Activated B cell treated with CpG ODN at 0.5 μM for 24 hours (primary cell): Measurements from ENCODE around the gene ZNF18. TPM values are rescaled to one million over a fixed set of nuclear protein-coding genes. Genes with fewer than 3 reads are reported as not detected.

Experiments used
- ATAC-seq: fragments of 200-7000 bp; cut with Tn5 transposase; one replicate; pipeline ENCODE4 v1.10.0; 2021; ENCODE audit warnings: low read depth, mild to moderate bottlenecking, moderate library complexity
- CTCF ChIA-PET: fragments of 350-600 bp; sonication (Branson Sonifier 250); formaldehyde crosslinking; loops from one replicate; lab custom pipeline; 2021; ENCODE audit warnings: antibody characterized with exemption; lab: Charles Lee
- POLR2A ChIA-PET: fragments of 350-600 bp; sonication (Branson Sonifier 250); formaldehyde crosslinking; loops from one replicate; lab custom pipeline; 2021; ENCODE audit warnings: antibody characterized with exemption; lab: Charles Lee
- DNase-seq: peaks from one replicate; pipeline ENCODE4 v3.0.0; 2022
- H3K27ac Mint-ChIP-seq: one replicate; pipeline ENCODE4 v1.8.0; 2020; ENCODE audit warnings: mixed read lengths
- H3K27me3 Mint-ChIP-seq: one replicate; pipeline ENCODE4 v1.8.0; 2021; ENCODE audit warnings: mixed read lengths
- H3K36me3 Mint-ChIP-seq: one replicate; pipeline ENCODE4 v1.8.0; 2021; ENCODE audit warnings: low read depth, mixed read lengths
- H3K4me1 Mint-ChIP-seq: one replicate; pipeline ENCODE4 v1.8.0; 2021; ENCODE audit warnings: mixed read lengths
- H3K4me3 Mint-ChIP-seq: one replicate; pipeline ENCODE4 v1.8.0; 2020; ENCODE audit warnings: mild to moderate bottlenecking, mixed read lengths
- H3K9me3 Mint-ChIP-seq: one replicate; pipeline ENCODE4 v1.8.0; 2020; ENCODE audit warnings: mixed read lengths
- CTCF ChIP-seq: fragments of 200-600 bp; IDR thresholded peaks from one replicate; pipeline ENCODE4 v1.8.0; 2022; ENCODE audit warnings: antibody characterized with exemption, mild to moderate bottlenecking
- intact Hi-C: fragments of 100-400 bp; cut with micrococcal nuclease; formaldehyde crosslinking; loops from one replicate; pipeline ENCODE4 v1.15.1; 2024
- total RNA-seq: library from RNA; stranded (reverse); gene quantifications from 2 replicates; pipeline ENCODE4 v1.2.3, GENCODE V29; 2022

The ZNF18 gene
- total RNA-seq, 1 donor from 2014 or later = 11.8 TPM

- Mint-ChIP-seq H3K9me3 (peaks cover 4% of the 10 kb centered on the region), H3K4me3 (peak overlapping the region; percentile 93), H3K4me1 (peaks cover 19% of the 10 kb centered on the region), H3K36me3 (peaks cover 19% of the 10 kb centered on the region), H3K27me3 (no peaks in the 10 kb centered on the region), H3K27ac (peak overlapping the region; percentile 81)
- TF ChIP-seq CTCF = no peak
- DNase-seq = no peak
- intact Hi-C loops = loop anchor here (1.0 to 5.0 kb wide), 5 partner anchors 24 to 1299 kb away; partner anchors contain the start of genes ADPRM, ELAC2, MAP2K4 and SCO1
- POLR2A ChIA-PET = interaction anchor here (0.7 to 4.8 kb wide), 18 partner anchors 8 to 1301 kb away, joined by 3 to 191 read pairs (median 4); partner anchors contain the start of genes ELAC2 and MAP2K4
- peak; percentile 29 for ATAC-seq
- CTCF ChIA-PET = interaction anchor here (0.9 to 1.9 kb wide), 2 partner anchors 24 to 27 kb away, joined by 4 to 11 read pairs; partner anchors contain the start of gene MAP2K4
Observed at GRCh38 chr17:11996722-11997146, 541 bp downstream of the ZNF18 start.

- H3K9me3 Mint-ChIP-seq = no peaks in the 10 kb centered on the region
- no peak overlapping the region for H3K4me3 Mint-ChIP-seq
- H3K27ac Mint-ChIP-seq = no peak overlapping the region
- H3K4me1 Mint-ChIP-seq = peaks cover 10% of the 10 kb centered on the region
- ChIA-PET POLR2A (no interaction called here), CTCF (no interaction called here)
- H3K27me3 Mint-ChIP-seq = no peaks in the 10 kb centered on the region
- TF ChIP-seq CTCF = no peak
- peaks cover 57% of the 10 kb centered on the region for H3K36me3 Mint-ChIP-seq
- intact Hi-C loops = no loop called here
- ATAC-seq = no peak
- no peak for DNase-seq
Observed at GRCh38 chr17:11991461-11991860, 5.8 kb downstream of the ZNF18 start.

GRCh38 chr17:11990363-11990983 is 6.8 kb downstream of the ZNF18 start:
- TF ChIP-seq CTCF = no peak
- Mint-ChIP-seq H3K4me3 (no peak overlapping the region), H3K36me3 (peaks cover 62% of the 10 kb centered on the region), H3K9me3 (no peaks in the 10 kb centered on the region), H3K27me3 (no peaks in the 10 kb centered on the region), H3K4me1 (peaks cover 5% of the 10 kb centered on the region), H3K27ac (no peak overlapping the region)
- no peak for DNase-seq
- POLR2A ChIA-PET = no interaction called here
- intact Hi-C loops = no loop called here
- ATAC-seq = no peak
- CTCF ChIA-PET = no interaction called here

- no peak for TF ChIP-seq CTCF
- Mint-ChIP-seq H3K9me3 (no peaks in the 10 kb centered on the region), H3K27me3 (no peaks in the 10 kb centered on the region), H3K27ac (no peak overlapping the region), H3K4me1 (no peaks in the 10 kb centered on the region), H3K4me3 (no peak overlapping the region), H3K36me3 (peaks cover 75% of the 10 kb centered on the region)
- no peak for DNase-seq
- ChIA-PET POLR2A (interaction anchor here (1.4 kb wide), 1 partner anchor 11 kb away, joined by 3 read pairs; the partner anchor contains the start of gene ZNF18), CTCF (no interaction called here)
- intact Hi-C loops = no loop called here
- no peak for ATAC-seq
Observed at GRCh38 chr17:11986942-11987329, 10.3 kb downstream of the ZNF18 start.

- Mint-ChIP-seq H3K27me3 (no peaks in the 10 kb centered on the region), H3K4me3 (no peak overlapping the region), H3K9me3 (no peaks in the 10 kb centered on the region), H3K36me3 (peaks cover 78% of the 10 kb centered on the region), H3K27ac (no peak overlapping the region), H3K4me1 (no peaks in the 10 kb centered on the region)
- intact Hi-C loops = no loop called here
- POLR2A ChIA-PET = interaction anchor here (1.4 kb wide), 1 partner anchor 11 kb away, joined by 3 read pairs; the partner anchor contains the start of gene ZNF18
- CTCF ChIA-PET = no interaction called here
- no peak for DNase-seq
- TF ChIP-seq CTCF = no peak
- no peak for ATAC-seq
Observed at GRCh38 chr17:11986179-11986941, 10.9 kb downstream of the ZNF18 start.
